GM19025 (cell line): ENCODE measurements around the gene THRB.

Source experiments
- ATAC-seq: cut with Tn5 transposase; IDR thresholded peaks from one replicate; pipeline ENCODE4 v1.9.1; 2021; ENCODE audit warnings: mild to moderate bottlenecking, low read depth, moderate library complexity; ENCODE audit not compliant: unreplicated experiment

The THRB gene

GRCh38 chr3:24288496-24289236 is 206.0 kb downstream of the THRB start:
- ATAC-seq, result no peak

GRCh38 chr3:24287755-24288450 is 206.7 kb downstream of the THRB start:
- ATAC-seq, result no peak

- no peak for ATAC-seq
These were observed 208.2 kb downstream of the THRB start for GRCh38 chr3:24286405-24286804.

DNA sequence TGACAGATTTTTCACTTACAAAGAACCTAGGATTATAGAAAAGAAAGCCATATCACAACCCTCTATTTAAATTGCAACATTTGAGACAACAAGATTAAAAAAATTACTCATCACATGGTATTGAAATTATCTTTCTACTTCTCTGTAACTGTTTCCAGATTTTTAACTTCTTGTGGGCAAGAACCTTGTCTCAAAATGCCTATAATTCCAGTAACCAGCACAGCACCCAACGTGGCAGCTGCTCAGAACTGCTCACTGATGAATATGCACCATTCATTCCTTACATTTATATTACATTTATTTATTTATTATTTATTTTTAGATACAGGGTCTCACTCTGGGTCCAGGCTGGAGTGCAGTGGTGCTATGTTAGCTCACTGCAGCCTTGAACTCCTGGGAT is 216.1 kb downstream of the THRB start:
- no peak for ATAC-seq

GRCh38 chr3:24273491-24273890 is 221.2 kb downstream of the THRB start:
- no peak for ATAC-seq

DNA sequence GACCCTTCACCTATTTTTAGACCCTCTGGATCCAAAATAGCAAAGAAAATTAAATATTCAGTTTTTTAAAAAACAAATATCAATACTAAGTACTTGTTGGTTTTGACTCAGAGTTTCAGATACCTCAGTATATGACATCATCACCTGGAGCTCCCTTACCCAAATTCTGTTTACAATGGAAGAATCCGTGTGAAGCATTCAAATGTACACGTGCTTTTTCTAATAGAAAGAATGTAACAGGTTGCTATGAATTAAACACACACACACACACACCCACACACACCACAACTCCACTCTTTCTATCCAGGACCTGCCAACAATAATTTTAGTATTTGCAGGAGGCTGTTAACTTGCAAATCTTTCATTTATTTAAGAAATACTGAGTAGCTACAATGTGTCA is 221.8 kb downstream of the THRB start:
- no peak for ATAC-seq

- no peak for ATAC-seq
These were observed 222.2 kb downstream of the THRB start for GRCh38 chr3:24272408-24272807.

GRCh38 chr3:24271228-24271627 is 223.4 kb downstream of the THRB start:
- ATAC-seq, result no peak

- ATAC-seq, result no peak
These were observed 223.9 kb downstream of the THRB start for GRCh38 chr3:24270744-24271143.

- ATAC-seq, result no peak
These were observed 224.4 kb downstream of the THRB start for GRCh38 chr3:24270204-24270691.

- ATAC-seq, result no peak
These were observed 229.9 kb downstream of the THRB start for GRCh38 chr3:24264748-24265158.

DNA sequence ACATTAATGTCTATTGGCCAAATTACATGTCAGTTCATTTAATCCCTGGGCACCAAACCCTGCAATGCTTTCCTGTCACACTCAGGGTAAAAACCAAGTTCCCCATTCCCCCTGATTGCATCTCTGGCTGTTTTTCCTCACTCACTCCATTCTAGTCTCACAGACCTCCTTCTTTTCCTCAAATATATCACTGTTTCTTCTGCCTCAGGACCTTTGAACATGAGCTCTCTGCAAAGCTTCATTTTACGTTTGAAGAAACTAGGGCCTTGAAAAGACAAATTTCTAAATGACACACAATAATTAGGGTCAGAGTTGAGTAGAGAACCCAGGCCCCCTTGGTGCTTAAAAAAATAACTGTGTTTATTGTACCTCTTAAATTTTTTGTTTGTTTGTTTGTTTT is 230.6 kb downstream of the THRB start:
- ATAC-seq, result no peak

DNA sequence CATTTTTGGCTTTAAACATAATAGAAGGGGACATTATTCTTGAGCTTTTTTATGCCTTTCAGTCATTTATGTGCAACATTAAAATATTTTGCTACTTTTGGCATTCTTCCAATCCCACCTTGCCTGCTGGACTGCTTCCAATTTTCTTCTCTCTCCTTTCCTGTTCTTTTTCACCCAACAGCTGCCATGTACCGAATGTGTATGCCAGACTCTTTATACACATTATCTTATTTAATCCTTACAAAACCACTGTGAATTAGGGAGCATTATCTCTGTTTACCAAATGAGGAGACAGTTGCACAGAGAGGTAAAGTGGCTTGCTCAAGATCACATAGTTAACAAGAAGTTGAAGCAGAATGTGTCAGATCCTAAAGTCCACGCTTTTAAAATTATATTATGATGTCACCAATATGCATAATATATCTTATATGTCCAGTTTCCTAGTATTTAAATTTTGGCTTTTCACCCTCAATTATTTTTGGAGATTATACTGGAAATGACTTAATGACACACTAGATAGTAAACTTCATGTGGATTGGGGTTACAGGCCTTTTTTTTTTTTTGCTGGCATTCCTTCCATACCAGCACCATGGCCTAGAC is 231.5 kb downstream of the THRB start:
- no peak for ATAC-seq

DNA sequence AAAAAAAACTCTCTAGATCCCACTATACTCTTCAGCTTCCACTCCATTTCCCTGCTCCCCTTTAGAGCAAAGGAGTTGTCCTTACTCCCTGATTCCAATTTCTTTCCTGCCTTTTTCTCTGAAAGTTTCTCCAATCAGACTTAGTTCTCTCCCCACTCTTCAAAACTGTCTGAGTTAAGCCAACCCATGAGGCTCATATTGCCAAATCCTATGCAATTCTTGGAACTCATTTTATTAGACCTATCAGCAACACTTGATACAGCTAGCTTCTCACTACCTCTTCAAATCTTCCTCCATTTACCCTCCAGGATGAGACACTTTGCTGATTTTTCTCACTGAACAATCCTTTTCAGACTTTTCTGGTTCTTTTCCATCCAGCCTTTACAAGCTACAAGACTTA is 233.1 kb downstream of the THRB start:
- ATAC-seq, result no peak

- ATAC-seq, result no peak
These were observed 234.6 kb downstream of the THRB start for GRCh38 chr3:24259901-24260512.

GRCh38 chr3:24258727-24259600 is 235.7 kb downstream of the THRB start:
- no peak for ATAC-seq

- ATAC-seq, result no peak
These were observed 236.4 kb downstream of the THRB start for GRCh38 chr3:24258260-24258659.

- no peak for ATAC-seq
These were observed 239.2 kb downstream of the THRB start for GRCh38 chr3:24255414-24255813.

DNA sequence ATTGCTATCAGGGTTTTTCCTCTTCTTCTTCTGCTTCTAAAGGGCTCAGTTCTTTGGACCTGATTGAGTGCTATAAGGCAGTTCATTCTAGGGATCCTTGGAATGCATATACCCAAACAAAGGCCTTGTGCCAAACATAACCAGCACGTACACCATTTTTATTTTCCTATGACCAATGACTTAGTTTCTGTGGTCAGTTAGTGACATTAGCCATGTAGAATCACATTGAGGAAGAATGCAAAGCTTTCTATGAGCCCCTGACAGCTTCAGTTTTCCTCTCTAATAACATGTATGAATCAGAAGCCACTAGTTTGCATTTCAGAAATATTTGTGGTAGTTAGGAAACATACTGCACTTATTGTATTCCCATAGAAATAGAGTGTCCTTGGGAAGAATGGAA is 240.0 kb downstream of the THRB start:
- no peak for ATAC-seq

DNA sequence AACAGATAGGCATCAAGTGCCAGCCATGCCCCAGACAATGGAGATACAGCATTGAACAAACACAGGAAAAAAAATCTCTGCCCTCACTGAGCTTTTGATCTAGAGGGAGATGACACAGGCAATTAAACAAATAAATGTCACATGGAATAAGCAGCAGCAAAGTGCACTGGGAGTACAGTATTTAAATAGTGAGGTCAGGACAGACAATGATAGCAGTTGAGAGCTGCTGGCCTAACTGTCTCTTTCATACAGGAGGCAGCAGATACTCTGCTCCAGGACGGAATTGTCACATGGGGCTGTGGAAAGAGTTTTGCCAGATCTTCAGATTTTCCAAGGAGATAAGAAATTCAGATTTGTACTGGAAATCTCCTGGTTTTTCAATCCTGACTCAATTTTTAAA is 241.3 kb downstream of the THRB start:
- ATAC-seq, result no peak
